Measurements from ENCODE around the gene C1orf174.

C1orf174 gene

DNA sequence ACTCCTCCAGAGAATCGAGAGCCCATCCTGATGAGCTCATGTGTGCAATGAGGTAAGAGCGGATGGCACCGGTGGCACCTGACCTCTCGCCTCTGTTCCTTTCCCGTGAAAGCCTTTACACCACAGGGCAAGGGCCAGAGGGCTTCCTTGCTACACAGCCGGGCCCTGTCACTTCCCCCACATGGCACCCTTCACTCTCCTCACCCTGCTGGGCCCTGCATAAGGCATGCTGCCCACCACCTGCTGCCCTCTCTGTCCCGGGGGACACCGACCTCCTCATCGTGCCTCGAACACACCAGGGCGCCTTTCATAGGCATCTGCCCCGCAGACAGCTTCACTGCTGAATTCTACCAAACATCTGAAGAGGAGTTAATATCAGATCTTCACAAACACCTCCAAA lies 45.1 kb upstream of the C1orf174 start:
- Histone ChIP-seq H3K27me3 (ENCODE audit: low read length) (no peaks in the 10 kb centered on the region), H3K36me3 (ENCODE audit: low read length) (no peaks in the 10 kb centered on the region), H3K9ac (ENCODE audit: low read length) (no peak overlapping the region), H3K79me2 (ENCODE audit: insufficient read depth, low read length) (no peaks in the 10 kb centered on the region), H3K4me2 (ENCODE audit: low read depth, low read length, poor library complexity, severe bottlenecking) (no peak overlapping the region), H3K4me3 (ENCODE audit: insufficient read depth, low read length, poor library complexity, severe bottlenecking) (no peak overlapping the region), H3K9me2 (replicated peaks; ENCODE audit: insufficient read depth, low read length) (no peaks in the 10 kb centered on the region), H2AFZ (ENCODE audit: low read depth, low read length, severe bottlenecking) (no peak overlapping the region), H3F3A (ENCODE audit: insufficient read depth) (no peaks in the 10 kb centered on the region), H3K27ac (ENCODE audit: low read depth, low read length) (no peak overlapping the region), H3K9me3 (ENCODE audit: insufficient read depth, low read length) (no peaks in the 10 kb centered on the region), H4K20me1 (ENCODE audit: low read depth, low read length) (no peaks in the 10 kb centered on the region)
- TF ChIP-seq, protein P1, sequence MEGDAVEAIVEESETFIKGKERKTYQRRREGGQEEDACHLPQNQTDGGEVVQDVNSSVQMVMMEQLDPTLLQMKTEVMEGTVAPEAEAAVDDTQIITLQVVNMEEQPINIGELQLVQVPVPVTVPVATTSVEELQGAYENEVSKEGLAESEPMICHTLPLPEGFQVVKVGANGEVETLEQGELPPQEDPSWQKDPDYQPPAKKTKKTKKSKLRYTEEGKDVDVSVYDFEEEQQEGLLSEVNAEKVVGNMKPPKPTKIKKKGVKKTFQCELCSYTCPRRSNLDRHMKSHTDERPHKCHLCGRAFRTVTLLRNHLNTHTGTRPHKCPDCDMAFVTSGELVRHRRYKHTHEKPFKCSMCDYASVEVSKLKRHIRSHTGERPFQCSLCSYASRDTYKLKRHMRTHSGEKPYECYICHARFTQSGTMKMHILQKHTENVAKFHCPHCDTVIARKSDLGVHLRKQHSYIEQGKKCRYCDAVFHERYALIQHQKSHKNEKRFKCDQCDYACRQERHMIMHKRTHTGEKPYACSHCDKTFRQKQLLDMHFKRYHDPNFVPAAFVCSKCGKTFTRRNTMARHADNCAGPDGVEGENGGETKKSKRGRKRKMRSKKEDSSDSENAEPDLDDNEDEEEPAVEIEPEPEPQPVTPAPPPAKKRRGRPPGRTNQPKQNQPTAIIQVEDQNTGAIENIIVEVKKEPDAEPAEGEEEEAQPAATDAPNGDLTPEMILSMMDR (IDR thresholded peaks at IDR 0.05; ENCODE audit: insufficient read depth, low read length, poor library complexity, severe bottlenecking), result no peak
- TF ChIP-seq EZH2phosphoT487 (conservative IDR thresholded peaks at IDR 0.05; ENCODE audit: low read length), result no peak

DNA sequence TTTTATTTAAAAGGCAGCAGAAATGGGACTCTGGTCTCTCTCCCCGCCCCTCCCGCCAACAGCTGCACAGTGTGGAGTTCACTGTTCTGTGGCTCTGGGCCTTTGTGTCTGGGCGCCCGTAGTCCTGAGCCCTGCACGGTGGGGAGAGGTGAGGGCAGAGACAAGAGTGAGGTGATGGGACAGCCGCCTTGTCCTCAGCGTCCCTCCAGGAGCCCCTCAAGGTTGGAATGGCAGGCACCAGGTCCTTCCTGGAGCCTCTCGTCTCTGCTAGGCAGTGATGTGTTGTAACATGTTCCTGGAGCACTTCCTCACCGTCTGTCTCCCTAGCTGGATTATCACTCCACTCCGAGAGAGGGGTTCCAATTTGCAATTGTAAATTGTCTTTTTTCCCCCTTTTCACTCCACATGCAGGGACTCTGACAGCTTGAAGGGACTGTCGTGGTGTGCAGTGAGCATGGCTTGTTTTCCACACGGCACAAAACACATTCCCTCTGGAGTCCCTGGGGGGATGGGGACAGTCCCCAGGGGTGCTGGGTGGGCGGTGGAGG lies 44.6 kb upstream of the C1orf174 start:
- H2AFZ ChIP-seq (ENCODE audit: low read depth, low read length, severe bottlenecking), result no peak overlapping the region
- H3K79me2 ChIP-seq (ENCODE audit: insufficient read depth, low read length), result no peaks in the 10 kb centered on the region
- H3K36me3 ChIP-seq (ENCODE audit: low read length), result no peaks in the 10 kb centered on the region
- TF ChIP-seq EZH2phosphoT487 (conservative IDR thresholded peaks at IDR 0.05; ENCODE audit: low read length), result no peak
- TF ChIP-seq, protein P1 (IDR thresholded peaks at IDR 0.05; ENCODE audit: insufficient read depth, low read length, poor library complexity, severe bottlenecking), result no peak
- no peak overlapping the region for H3K27ac ChIP-seq (ENCODE audit: low read depth, low read length)
- no peak overlapping the region for H3K9ac ChIP-seq (ENCODE audit: low read length)
- H3F3A ChIP-seq (ENCODE audit: insufficient read depth), result no peaks in the 10 kb centered on the region
- H3K27me3 ChIP-seq (ENCODE audit: low read length), result no peaks in the 10 kb centered on the region
- H4K20me1 ChIP-seq (ENCODE audit: low read depth, low read length), result no peaks in the 10 kb centered on the region
- H3K4me3 ChIP-seq (ENCODE audit: insufficient read depth, low read length, poor library complexity, severe bottlenecking), result no peak overlapping the region
- H3K4me2 ChIP-seq (ENCODE audit: low read depth, low read length, poor library complexity, severe bottlenecking), result no peak overlapping the region
- H3K9me3 ChIP-seq (ENCODE audit: insufficient read depth, low read length), result no peaks in the 10 kb centered on the region
- no peaks in the 10 kb centered on the region for H3K9me2 ChIP-seq (replicated peaks; ENCODE audit: insufficient read depth, low read length)

DNA sequence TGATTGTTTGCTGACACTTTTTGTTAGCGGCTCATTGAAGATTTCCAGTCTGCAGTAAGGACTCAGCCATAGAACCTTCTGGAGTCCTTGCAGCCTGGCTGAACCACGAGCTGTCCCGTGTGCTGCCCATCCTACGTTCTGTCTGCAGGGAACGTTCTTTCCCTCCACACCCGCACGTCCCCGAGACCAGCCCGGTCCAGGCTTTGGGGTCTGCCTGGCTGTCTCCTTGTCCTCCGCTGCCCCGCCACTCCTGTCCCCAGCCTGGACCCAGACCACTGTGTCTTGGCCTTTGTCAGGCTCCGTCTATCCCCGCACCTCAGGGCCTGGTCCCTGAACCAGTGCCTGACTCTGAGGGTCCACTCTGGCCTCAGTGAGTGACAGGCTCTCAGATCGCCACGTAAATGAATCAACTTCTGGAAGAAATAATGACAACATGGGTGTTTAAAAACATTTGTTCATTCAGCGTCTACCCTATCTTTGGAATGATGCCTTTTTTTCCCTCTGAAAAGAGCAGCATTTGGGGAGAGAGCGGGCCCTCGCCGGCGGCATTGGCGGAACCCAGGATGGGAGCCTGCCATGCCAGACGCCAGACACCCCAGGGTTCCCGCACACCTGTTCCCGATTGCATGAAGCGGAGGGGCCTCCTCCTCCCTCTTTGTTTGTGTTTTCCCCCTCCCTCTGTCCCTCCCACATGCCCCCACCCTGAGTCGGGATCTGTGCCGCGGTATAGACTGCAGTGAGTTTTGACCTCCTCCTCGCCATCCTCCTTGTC lies 43.9 kb upstream of the C1orf174 start:
- H3K79me2 ChIP-seq (ENCODE audit: insufficient read depth, low read length), result no peaks in the 10 kb centered on the region
- TF ChIP-seq, protein P1 (IDR thresholded peaks at IDR 0.05; ENCODE audit: insufficient read depth, low read length, poor library complexity, severe bottlenecking), result no peak
- TF ChIP-seq EZH2phosphoT487 (conservative IDR thresholded peaks at IDR 0.05; ENCODE audit: low read length), result no peak
- H3K9me3 ChIP-seq (ENCODE audit: insufficient read depth, low read length), result no peaks in the 10 kb centered on the region
- no peak overlapping the region for H3K4me3 ChIP-seq (ENCODE audit: insufficient read depth, low read length, poor library complexity, severe bottlenecking)
- H3K4me2 ChIP-seq (ENCODE audit: low read depth, low read length, poor library complexity, severe bottlenecking), result no peak overlapping the region
- no peak overlapping the region for H3K27ac ChIP-seq (ENCODE audit: low read depth, low read length)
- no peaks in the 10 kb centered on the region for H4K20me1 ChIP-seq (ENCODE audit: low read depth, low read length)
- no peaks in the 10 kb centered on the region for H3F3A ChIP-seq (ENCODE audit: insufficient read depth)
- H3K36me3 ChIP-seq (ENCODE audit: low read length), result no peaks in the 10 kb centered on the region
- H3K9ac ChIP-seq (ENCODE audit: low read length), result no peak overlapping the region
- H3K9me2 ChIP-seq (replicated peaks; ENCODE audit: insufficient read depth, low read length), result no peaks in the 10 kb centered on the region
- no peak overlapping the region for H2AFZ ChIP-seq (ENCODE audit: low read depth, low read length, severe bottlenecking)
- no peaks in the 10 kb centered on the region for H3K27me3 ChIP-seq (ENCODE audit: low read length)
